Measurements from ENCODE around the gene UNC5CL. TPM values are rescaled to one million over a fixed set of nuclear protein-coding genes. Genes with fewer than 3 reads are reported as not detected.
"Not testable (repeated sequence)": the region's sequence is repeated elsewhere in the genome, so short reads cannot be mapped to it uniquely, and the experiment has no call there.

UNC5CL gene
- total RNA-seq, 1 experiment from 2014 or later, result 0.11 TPM

- DNase-seq (ENCODE audit: low read depth), result peak; percentile 76
These were observed 1.3 kb upstream of the UNC5CL start for GRCh38 chr6:41040101-41040939.

GRCh38 chr6:41038205-41038604, 816 bp downstream of the UNC5CL start:
- DNase-seq (ENCODE audit: low read depth), result no peak

GRCh38 chr6:41037107-41037900, 1.7 kb downstream of the UNC5CL start:
- no peak for DNase-seq (ENCODE audit: low read depth)

- DNase-seq (ENCODE audit: low read depth), result no peak
These were observed 2.4 kb downstream of the UNC5CL start for GRCh38 chr6:41036601-41037000.

- DNase-seq (ENCODE audit: low read depth), result no peak
These were observed 2.8 kb downstream of the UNC5CL start for GRCh38 chr6:41036186-41036585.

- DNase-seq (ENCODE audit: low read depth), result no peak
These were observed 5.2 kb downstream of the UNC5CL start for GRCh38 chr6:41033776-41034175.

GRCh38 chr6:41032830-41033229, 6.2 kb downstream of the UNC5CL start:
- no peak for DNase-seq (ENCODE audit: low read depth)

GRCh38 chr6:41028561-41029412, 10.2 kb downstream of the UNC5CL start:
- no peak for DNase-seq (ENCODE audit: low read depth)

- peak; percentile 84 for DNase-seq (ENCODE audit: low read depth)
These were observed 11.0 kb downstream of the UNC5CL start for GRCh38 chr6:41027799-41028560.

- DNase-seq (ENCODE audit: low read depth), result no peak
These were observed 11.8 kb downstream of the UNC5CL start for GRCh38 chr6:41027241-41027640.

- no peak for DNase-seq (ENCODE audit: low read depth)
These were observed 13.0 kb downstream of the UNC5CL start for GRCh38 chr6:41025966-41026530.

GRCh38 chr6:41023114-41023513, 15.9 kb downstream of the UNC5CL start:
- no peak for DNase-seq (ENCODE audit: low read depth)

- peak; percentile 61 for DNase-seq (ENCODE audit: low read depth)
These were observed 16.7 kb downstream of the UNC5CL start for GRCh38 chr6:41022294-41022693.

GRCh38 chr6:41021832-41022231, 17.2 kb downstream of the UNC5CL start:
- DNase-seq (ENCODE audit: low read depth), result peak; percentile 86

- no peak for DNase-seq (ENCODE audit: low read depth)
These were observed 21.4 kb downstream of the UNC5CL start for GRCh38 chr6:41017663-41018062.

- DNase-seq (ENCODE audit: low read depth), result not testable (repeated sequence)
These were observed 23.2 kb downstream of the UNC5CL start for GRCh38 chr6:41015860-41016259.

GRCh38 chr6:41014780-41015179, 24.2 kb downstream of the UNC5CL start:
- DNase-seq (ENCODE audit: low read depth), result no peak

- no peak for DNase-seq (ENCODE audit: low read depth)
These were observed 25.4 kb downstream of the UNC5CL start for GRCh38 chr6:41013466-41014153.

GRCh38 chr6:41011673-41012072, 27.3 kb downstream of the UNC5CL start:
- DNase-seq (ENCODE audit: low read depth), result no peak

GRCh38 chr6:41009669-41010068, 29.4 kb downstream of the UNC5CL start:
- no peak for DNase-seq (ENCODE audit: low read depth)

Data from Daoy (cell line).